Measurements from ENCODE around the gene ADCK1. TPM values are rescaled to one million over a fixed set of nuclear protein-coding genes. Genes with fewer than 3 reads are reported as not detected.

The ADCK1 gene
- total RNA-seq, 2 donors from 2014 or later: 2.4 to 2.8 TPM

DNA sequence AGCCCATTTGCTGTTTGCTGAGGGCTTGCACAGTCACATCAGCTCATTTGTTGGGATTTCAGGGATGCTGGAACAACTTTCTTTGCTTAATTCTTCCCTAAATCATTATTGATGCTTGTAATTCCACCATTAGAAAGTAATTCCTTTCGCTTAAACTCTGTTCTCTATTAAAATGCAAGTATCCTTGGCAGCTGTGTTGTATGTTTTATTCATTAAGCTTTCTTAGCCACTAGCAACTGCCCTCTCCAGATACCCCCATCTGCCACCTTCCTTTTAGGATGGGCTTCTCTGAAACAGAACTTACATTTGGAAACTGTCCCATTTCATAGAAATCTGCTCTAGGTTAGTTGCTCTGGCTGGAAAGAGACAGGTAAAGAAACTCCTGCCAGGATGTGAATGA lies 43.7 kb downstream of the ADCK1 start:
- DNase-seq (ENCODE audit: low spot score in 2 of 2) (no peak), ATAC-seq (no peak)
- no peak overlapping the region for H3K27ac Mint-ChIP-seq
- H3K36me3 Mint-ChIP-seq: no peaks in the 10 kb centered on the region
- H3K9me3 Mint-ChIP-seq: no peaks in the 10 kb centered on the region

DNA sequence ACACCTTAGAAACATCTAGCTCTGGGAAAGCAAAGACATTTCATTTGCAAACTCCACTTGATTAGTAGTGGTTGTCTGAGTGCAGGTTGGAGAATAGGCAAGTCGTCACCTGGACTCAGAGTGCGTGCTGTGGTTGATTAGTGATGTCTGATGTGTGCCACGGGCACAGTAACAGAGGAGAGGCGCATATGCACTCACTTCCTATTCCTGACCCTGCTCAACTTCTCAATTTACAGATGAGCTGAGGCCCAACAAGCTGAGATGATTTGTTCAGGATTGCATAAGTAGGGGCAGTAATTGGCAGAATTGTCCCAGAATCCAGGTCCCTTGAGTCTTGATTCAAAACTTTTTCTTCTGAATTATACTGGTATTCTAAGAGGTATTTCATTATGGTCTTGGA lies 44.9 kb downstream of the ADCK1 start:
- no peak for ATAC-seq
- no peaks in the 10 kb centered on the region for H3K9me3 Mint-ChIP-seq
- no peak overlapping the region for H3K27ac Mint-ChIP-seq

DNA sequence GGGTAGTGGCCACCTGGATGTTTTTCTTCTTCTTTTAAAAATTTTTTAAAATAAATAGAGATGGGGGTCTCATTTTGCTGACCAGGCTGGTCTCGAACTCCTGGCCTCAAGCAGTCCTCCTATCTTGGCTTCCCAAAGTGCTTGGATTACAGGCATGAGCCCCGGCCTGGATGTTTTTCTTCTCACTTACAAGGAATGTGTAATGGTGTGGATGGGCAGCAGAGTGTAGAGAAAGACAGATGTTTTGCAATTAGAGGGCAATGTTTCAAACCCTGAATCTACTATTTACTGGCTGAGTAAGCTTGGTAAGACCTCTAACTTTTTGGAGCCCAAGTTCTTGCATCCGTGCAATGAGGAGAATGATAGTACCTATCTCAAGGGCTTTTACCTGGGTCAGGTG lies 48.1 kb downstream of the ADCK1 start:
- DNase-seq (ENCODE audit: low spot score in 2 of 2) (no peak), ATAC-seq (no peak)
- peak overlapping the region in 1 of 2 donors; percentile 68 for H3K27ac Mint-ChIP-seq
- H3K36me3 Mint-ChIP-seq: peaks cover 0 to 2% of the 10 kb centered on the region in 2 donors
- peaks cover 0 to 6% of the 10 kb centered on the region in 2 donors for H3K9me3 Mint-ChIP-seq

More for the DNA sequence above, 44.9 kb downstream of the ADCK1 start:
- no peak for DNase-seq (ENCODE audit: low spot score in 2 of 2)
- H3K36me3 Mint-ChIP-seq: no peaks in the 10 kb centered on the region

DNA sequence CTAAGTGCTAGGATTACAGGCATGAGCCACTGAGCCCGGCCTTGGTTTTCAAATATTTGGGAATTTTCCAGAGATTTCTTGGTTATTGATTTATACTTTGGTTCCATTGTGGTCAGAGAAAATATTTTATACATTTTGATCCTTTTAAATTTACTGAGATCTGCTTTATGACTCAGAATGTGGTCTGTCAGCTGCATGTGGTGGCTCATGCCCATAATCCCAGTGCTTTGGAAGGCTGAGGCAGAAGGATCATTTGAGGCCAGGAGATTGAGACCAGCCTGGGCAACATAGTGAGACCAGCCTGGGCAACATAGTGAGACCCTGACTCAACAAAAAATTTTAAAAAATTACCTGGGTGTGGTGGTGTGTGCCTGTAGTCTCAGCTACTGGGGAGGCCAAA lies 49.8 kb downstream of the ADCK1 start:
- ATAC-seq (no peak), DNase-seq (ENCODE audit: low spot score in 2 of 2) (no peak)
- Mint-ChIP-seq H3K9me3 (peaks cover 0 to 8% of the 10 kb centered on the region in 2 donors), H3K36me3 (peaks cover 0 to 8% of the 10 kb centered on the region in 2 donors), H3K27ac (no peak overlapping the region)

DNA sequence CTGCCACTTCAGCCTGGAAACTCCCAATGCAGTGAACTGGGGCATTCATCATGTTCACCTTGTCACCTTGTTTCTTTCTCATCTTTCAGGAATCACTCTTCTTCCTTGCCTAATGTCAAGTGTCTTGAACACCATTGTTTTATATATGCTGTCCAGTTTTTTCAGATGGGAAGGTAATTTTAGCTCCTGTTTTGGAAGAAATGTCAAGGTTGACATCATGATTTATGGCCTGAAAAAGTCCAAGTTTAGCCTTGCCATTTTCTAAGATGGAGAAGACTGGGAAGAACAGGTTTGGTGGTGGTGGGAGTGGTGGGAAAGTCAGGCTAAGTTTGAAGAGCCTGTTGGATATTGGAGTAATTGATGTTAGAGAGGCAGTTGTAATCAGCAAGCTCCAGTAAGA lies 54.0 kb downstream of the ADCK1 start:
- no peak for DNase-seq (ENCODE audit: low spot score in 2 of 2)
- no peak for ATAC-seq
- Mint-ChIP-seq H3K9me3 (peaks cover 0 to 8% of the 10 kb centered on the region in 2 donors), H3K27ac (no peak overlapping the region), H3K36me3 (peaks cover 0 to 8% of the 10 kb centered on the region in 2 donors)

DNA sequence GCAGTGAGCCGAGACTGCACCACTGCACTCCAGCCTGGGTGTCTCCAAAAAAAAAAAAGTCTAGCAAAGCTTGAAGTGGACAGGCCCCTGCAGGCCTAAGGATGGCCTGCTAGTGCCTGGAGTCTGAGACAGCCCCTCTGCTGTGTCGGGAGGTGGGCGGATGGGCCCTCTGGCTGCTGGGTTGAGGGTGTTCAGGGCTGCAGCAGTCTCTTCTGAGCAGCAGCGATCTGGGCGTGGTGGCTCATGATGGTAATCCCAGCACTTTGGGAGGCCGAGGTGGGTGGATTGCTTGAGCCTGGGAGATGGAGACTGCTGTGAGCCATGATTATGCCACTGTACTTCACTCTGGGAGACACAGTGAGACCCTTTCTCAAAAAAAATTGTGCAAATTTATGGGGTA lies 57.0 kb downstream of the ADCK1 start:
- H3K27ac Mint-ChIP-seq: no peak overlapping the region
- DNase-seq (ENCODE audit: low spot score in 2 of 2) (no peak), ATAC-seq (no peak)
- H3K36me3 Mint-ChIP-seq: peaks cover 0 to 8% of the 10 kb centered on the region in 2 donors
- peaks cover 0 to 4% of the 10 kb centered on the region in 2 donors for H3K9me3 Mint-ChIP-seq

DNA sequence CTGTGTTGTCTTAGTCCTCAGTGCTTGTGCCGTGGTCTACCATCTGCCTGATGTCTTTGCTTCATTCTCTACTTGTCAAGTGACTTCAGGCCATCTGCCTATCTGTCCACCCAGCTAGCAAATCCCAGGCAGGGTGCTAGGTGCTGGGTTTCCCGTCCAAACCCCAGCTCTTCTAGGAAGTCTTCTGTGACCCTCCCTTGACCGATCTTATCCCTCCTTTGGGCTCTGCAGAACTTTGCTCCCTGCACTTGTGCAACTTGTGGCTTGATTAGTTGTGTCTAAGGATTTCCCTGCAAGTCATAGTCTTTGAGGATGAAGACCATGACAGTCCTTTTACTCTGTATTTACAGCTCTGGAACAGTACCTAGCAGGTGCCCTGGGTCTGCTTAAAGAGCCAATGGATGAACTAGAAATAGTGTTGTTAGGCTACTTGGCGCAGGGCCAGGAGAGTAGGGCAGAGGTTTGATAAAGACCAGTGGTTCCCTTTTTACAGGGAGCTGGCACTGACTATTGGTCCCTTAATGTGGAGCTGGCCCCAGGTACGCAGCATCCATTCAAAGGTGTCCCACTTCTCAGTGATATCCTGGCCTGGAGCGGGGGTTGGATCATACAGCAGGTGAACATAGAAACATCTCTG lies 60.1 kb downstream of the ADCK1 start:
- no peak for ATAC-seq
- peaks cover 0 to 11% of the 10 kb centered on the region in 2 donors for H3K36me3 Mint-ChIP-seq
- no peak for DNase-seq (ENCODE audit: low spot score in 2 of 2)
- no peak overlapping the region for H3K27ac Mint-ChIP-seq
- peaks cover 0 to 5% of the 10 kb centered on the region in 2 donors for H3K9me3 Mint-ChIP-seq

DNA sequence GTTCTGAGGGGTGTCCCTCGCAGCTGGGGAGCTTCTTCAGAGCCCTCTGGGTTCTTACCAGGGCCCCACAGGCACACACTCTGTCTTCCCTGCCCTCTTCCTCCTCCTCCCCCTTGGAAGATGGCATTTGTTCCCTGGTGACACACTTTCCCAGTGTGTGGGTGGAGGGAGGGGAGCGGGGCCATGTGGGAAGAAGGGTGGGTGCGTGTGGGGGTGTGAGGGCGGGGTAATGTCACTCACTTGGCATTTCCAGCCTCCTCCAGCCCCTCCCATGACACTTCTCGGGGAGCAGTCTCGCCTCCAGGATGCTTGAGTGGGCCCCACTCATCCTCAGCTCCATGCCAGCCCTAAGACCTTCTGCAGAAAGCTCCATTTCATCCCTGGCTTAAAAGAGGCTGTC lies 61.3 kb downstream of the ADCK1 start:
- H3K27ac Mint-ChIP-seq: no peak overlapping the region

DNA sequence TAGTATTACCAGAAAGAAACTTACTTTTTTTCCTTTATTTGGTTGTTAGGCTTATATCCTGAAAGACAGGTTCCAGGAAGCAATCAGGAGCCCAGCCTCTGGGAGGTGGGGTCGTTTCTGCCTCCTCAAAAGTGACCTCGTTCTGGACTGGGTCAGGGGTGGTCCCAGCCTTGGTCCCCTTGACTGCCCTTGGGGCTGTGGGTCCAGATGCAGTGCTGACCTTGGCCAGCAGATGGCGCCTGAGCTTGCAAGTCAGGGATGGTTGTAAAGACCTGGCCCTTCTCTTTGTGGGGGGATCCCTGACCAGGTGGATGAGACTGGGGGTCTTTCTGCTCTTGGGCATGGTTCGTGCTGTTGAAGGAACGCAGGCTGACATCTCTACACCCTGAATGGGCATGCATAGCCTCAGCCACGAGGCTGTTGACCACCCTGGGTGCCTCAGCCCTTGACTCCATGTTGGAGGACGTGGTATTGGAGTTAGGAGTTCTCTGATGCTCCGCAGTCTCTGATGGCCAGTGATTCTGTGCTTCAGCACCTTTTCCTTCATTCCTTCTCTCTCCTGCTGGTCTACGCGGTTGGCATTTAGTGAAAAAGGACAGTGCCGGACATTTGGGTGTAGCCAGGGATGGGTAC lies 62.4 kb downstream of the ADCK1 start:
- peaks cover 0 to 5% of the 10 kb centered on the region in 2 donors for H3K9me3 Mint-ChIP-seq
- no peak overlapping the region for H3K27ac Mint-ChIP-seq
- ATAC-seq: peak; percentile 78 to 79
- H3K36me3 Mint-ChIP-seq: peaks cover 0 to 17% of the 10 kb centered on the region in 2 donors
- peak; percentile 71 to 89 for DNase-seq (ENCODE audit: low spot score in 2 of 2)

More for the DNA sequence above, 61.3 kb downstream of the ADCK1 start:
- ATAC-seq (no peak), DNase-seq (ENCODE audit: low spot score in 2 of 2) (no peak)
- H3K9me3 Mint-ChIP-seq: peaks cover 0 to 5% of the 10 kb centered on the region in 2 donors
- H3K36me3 Mint-ChIP-seq: peaks cover 0 to 17% of the 10 kb centered on the region in 2 donors

DNA sequence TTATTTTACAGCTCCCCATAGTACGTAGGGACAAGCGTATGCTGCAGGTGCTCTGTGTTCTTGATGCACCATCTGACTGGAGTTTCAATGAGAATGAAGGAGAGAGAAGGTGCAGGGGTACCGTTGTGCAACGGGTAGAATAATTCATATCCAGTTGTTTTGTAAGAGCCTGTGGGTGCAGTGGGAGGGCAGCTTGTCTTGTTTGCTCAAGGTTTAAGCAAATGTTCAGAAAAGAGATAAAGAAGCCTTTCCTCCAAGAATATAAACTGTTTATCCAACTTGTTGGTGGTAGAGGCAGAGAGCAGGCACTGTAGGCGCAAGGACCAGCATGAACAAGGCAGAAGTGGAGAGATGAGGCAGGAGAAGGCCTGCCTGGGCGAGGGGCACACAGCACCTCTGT lies 64.2 kb downstream of the ADCK1 start:
- Mint-ChIP-seq H3K27ac (no peak overlapping the region), H3K36me3 (peaks cover 0 to 22% of the 10 kb centered on the region in 2 donors), H3K9me3 (peaks cover 0 to 5% of the 10 kb centered on the region in 2 donors)
- ATAC-seq (no peak), DNase-seq (ENCODE audit: low spot score in 2 of 2) (no peak)

DNA sequence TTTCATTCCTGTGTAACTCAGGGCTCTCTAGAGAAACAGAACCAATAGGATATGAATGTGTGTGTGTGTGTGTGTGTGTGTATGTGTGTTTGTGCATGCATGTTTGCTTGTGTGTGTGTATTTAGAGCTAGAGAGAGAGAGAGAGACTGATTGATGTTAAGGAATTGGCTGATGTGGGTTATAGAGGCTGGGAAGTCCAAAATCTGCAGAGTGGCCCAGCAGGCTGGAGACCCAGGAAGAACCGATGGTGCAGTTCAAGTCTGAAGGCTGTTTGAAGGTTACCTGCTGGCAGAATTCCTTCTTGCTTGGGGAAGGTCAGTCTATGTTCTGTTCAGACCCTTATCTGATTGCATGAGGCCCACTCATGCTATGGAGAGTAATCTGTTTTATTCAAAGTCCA lies 64.7 kb downstream of the ADCK1 start:
- H3K9me3 Mint-ChIP-seq: peaks cover 0 to 5% of the 10 kb centered on the region in 2 donors
- peaks cover 0 to 22% of the 10 kb centered on the region in 2 donors for H3K36me3 Mint-ChIP-seq
- H3K27ac Mint-ChIP-seq: peak overlapping the region in 1 of 2 donors; percentile 5

DNA sequence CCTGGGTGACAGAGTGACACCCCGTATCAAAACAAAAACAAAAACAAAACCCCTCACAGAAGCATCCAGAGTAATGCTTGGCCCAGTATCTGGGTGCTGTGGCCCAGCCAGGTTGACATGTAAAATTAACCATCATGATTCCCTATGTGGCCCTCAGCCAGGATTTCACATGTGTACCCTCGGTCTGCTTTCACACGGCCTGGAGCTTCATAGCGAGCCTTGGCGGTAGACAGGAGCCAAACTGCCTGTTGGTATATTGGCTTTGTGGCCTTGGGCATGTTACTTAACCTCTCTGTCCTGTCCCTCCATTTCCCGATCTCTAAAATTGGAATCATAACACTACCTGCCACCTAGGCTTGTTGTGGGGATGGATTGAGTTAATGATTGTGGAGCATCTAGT lies 65.5 kb downstream of the ADCK1 start:
- Mint-ChIP-seq H3K36me3 (peaks cover 0 to 22% of the 10 kb centered on the region in 2 donors), H3K9me3 (peaks cover 0 to 5% of the 10 kb centered on the region in 2 donors)

More for the DNA sequence above, 64.7 kb downstream of the ADCK1 start:
- no peak for ATAC-seq
- no peak for DNase-seq (ENCODE audit: low spot score in 2 of 2)

DNA sequence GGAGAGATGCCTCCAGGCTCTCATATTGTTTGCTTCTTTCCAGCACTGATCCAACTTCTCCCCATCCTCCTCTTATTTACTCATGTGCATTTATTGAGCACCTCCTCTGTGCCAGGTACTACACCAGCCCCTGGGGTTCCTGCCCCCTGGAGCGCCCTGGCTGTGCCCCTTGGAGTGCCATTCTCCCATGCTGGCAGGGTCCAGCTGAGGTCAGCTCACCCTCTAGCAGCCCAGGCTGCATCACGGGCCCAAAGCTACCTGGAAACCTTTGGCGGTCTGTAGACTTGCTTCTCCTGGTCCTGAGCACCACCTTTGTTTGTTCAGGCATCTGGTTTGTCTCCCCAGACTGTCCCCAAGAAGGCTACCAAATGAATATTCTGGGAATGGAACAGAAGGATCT lies 67.0 kb downstream of the ADCK1 start:
- ATAC-seq (no peak), DNase-seq (ENCODE audit: low spot score in 2 of 2) (no peak)
- H3K36me3 Mint-ChIP-seq: peaks cover 0 to 22% of the 10 kb centered on the region in 2 donors
- no peak overlapping the region for H3K27ac Mint-ChIP-seq
- H3K9me3 Mint-ChIP-seq: peaks cover 0 to 5% of the 10 kb centered on the region in 2 donors

More for the DNA sequence above, 65.5 kb downstream of the ADCK1 start:
- no peak for DNase-seq (ENCODE audit: low spot score in 2 of 2)
- H3K27ac Mint-ChIP-seq: no peak overlapping the region
- no peak for ATAC-seq

DNA sequence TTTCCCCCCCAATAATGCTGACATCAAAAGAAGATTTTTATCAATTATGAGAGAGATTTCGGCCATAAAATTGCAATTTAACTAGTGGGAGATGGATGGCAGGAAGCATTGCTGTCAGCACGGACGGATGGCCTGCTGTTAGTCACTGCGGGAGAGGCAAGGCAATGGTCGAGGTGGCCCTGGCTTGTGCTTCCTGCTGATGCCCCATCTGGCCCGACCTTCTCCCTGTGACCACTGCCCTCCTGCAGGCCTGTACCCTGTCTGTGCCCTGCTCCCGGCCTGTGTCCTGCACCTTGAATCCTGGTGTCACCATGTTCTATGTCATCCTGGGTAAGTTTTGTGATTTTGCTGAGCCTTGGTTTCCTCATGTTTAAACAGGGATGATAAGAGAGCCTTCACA lies 67.6 kb downstream of the ADCK1 start:
- H3K36me3 Mint-ChIP-seq: peaks cover 0 to 22% of the 10 kb centered on the region in 2 donors

DNA sequence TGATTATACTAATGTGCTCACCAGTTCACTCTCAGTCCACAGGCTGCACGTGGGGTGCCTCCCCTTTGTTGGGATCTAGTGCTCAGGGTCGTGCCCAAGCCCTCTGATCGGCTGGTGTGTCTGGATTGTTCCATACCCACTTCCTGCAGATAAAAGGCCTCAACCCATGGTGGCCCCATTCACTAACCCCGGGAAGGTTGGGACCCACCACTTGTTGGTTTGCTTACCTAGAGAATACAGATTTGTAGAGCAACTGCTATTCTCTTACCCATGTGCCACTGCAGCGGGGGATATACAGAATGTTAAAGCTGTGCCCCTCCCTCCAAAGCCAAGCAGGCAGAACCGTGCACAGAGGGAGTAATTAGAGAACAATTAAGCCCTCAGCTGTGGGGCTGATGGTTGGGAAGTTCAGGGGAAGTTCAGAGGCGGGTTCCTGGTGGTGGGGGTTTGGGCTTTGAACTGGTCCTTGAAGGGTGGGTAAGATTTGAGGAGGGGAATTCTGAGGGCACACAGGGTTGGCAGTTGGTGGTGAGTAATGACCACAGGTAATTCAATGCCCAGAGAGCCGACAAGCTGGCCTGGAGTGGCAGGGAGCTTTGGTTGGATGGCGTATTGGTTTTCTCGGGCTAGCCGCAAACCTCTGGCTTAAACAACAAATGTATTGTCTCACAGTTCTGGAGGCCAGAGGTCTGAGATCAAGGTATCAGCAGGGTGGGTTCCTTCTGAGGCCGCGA lies 68.8 kb downstream of the ADCK1 start:
- no peak for DNase-seq (ENCODE audit: low spot score in 2 of 2)
- H3K9me3 Mint-ChIP-seq: peaks cover 5% of the 10 kb centered on the region in 2 donors
- ATAC-seq: no peak
- no peak overlapping the region for H3K27ac Mint-ChIP-seq
- H3K36me3 Mint-ChIP-seq: peaks cover 6 to 26% of the 10 kb centered on the region in 2 donors

More for the DNA sequence above, 67.6 kb downstream of the ADCK1 start:
- Mint-ChIP-seq H3K27ac (no peak overlapping the region), H3K9me3 (peaks cover 0 to 5% of the 10 kb centered on the region in 2 donors)
- DNase-seq (ENCODE audit: low spot score in 2 of 2): no peak
- ATAC-seq: no peak

DNA sequence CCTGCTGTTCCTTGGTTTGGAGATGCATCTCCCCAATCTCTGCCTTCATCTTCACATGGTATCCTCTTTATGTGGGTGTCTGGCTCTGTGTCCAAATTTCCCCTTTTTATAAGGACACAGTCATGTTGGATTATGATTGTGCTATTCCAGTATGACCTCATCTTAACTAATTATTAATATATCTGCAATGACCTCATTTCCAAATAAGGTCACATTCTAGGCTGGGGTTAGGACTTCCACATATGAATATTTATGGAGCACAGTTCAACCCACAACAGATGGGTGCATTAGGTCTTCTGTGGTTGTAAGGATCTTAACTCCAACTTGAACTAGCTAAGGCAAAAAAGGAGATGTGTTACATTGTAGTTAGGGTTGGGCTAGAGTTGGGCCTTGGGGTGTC lies 69.4 kb downstream of the ADCK1 start:
- Mint-ChIP-seq H3K27ac (no peak overlapping the region), H3K36me3 (peaks cover 13 to 25% of the 10 kb centered on the region in 2 donors), H3K9me3 (peaks cover 3 to 11% of the 10 kb centered on the region in 2 donors)
- DNase-seq (ENCODE audit: low spot score in 2 of 2) (no peak), ATAC-seq (no peak)

DNA sequence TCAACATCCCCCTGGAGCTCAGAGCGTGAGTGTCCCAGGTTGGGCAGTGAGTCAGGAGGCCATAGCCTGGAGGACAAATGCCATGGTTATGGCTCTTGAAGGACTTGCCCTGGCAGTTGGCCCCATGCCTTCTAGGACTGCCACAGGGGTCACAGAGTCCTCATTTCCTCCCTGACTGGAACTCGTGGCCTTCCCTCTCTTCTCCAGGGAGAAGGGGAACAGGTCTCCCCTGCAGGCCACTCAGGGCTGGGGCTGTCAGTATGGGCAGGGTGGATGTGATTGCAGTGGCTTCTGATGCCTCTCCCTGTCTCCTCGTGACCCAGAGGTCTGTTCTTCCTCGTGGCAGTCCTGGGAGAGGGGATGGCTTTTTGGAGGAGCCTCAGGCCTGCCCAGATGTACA lies 70.7 kb downstream of the ADCK1 start:
- peak overlapping the region in 1 of 2 donors; percentile 68 for H3K27ac Mint-ChIP-seq
- ATAC-seq (no peak), DNase-seq (ENCODE audit: low spot score in 2 of 2) (no peak)
- peaks cover 0 to 11% of the 10 kb centered on the region in 2 donors for H3K9me3 Mint-ChIP-seq
- H3K36me3 Mint-ChIP-seq: peaks cover 18 to 31% of the 10 kb centered on the region in 2 donors

Data from activated naive CD4-positive, alpha-beta T cell treated with anti-CD3 and anti-CD28 coated beads, Interleukin-2, amount 50 U/mL, for 72 hours (primary cell).